HL-60 (cell line): ENCODE results near the gene CD164.
A peak's percentile ranks its signal among the peaks of the same experiment; 100 is the strongest.

ENCODE experiments used
- DNase-seq, 2 experiments: peaks; one replicate each; pipeline ENCODE4 v3.0.0-alpha.2; 2010 to 2020; ENCODE audit warnings: low read depth in 1 of 2, low spot score in 1 of 2
- H3K27ac ChIP-seq: fragments of 250-450 bp; sonication (Bioruptor Pico); replicated peaks from 2 replicates; pipeline ENCODE4 v1.5.1; 2020; ENCODE audit warnings: mild to moderate bottlenecking, moderate library complexity
- H3K27me3 ChIP-seq: fragments of 250-450 bp; sonication (Bioruptor Pico); 2 replicates; pipeline ENCODE4 v1.5.1; 2021; ENCODE audit warnings: mild to moderate bottlenecking, moderate library complexity; ENCODE audit not compliant: insufficient read depth, poor library complexity, severe bottlenecking
- H3K4me3 ChIP-seq: replicated peaks from 2 replicates; pipeline ENCODE4 v1.5.1; 2011; ENCODE audit warnings: mild to moderate bottlenecking, control low read depth, low read length; ENCODE audit not compliant: insufficient read depth
- GABPA ChIP-seq: IDR thresholded peaks from 2 replicates; pipeline ENCODE4 v1.6.1; 2012; ENCODE audit warnings: low read depth
- POLR2AphosphoS5 ChIP-seq: IDR thresholded peaks from 2 replicates; pipeline ENCODE4 v1.6.1; 2012; ENCODE audit warnings: low read depth
- SPI1 ChIP-seq: IDR thresholded peaks from 2 replicates; pipeline ENCODE4 v1.6.1; 2012; ENCODE audit warnings: low read depth, mild to moderate bottlenecking, borderline replicate concordance
- TF ChIP-seq, protein P1 (sequence below): IDR thresholded peaks from 2 replicates; pipeline ENCODE4 v1.6.1; 2012; ENCODE audit warnings: low read depth; ENCODE audit not compliant: insufficient replicate concordance
- TF ChIP-seq, protein P2 (sequence below): IDR thresholded peaks from one replicate; pipeline ENCODE4 v1.5.1; 2011; ENCODE audit warnings: low read length, control low read depth, inconsistent platforms; ENCODE audit not compliant: insufficient read depth

The CD164 gene

DNA sequence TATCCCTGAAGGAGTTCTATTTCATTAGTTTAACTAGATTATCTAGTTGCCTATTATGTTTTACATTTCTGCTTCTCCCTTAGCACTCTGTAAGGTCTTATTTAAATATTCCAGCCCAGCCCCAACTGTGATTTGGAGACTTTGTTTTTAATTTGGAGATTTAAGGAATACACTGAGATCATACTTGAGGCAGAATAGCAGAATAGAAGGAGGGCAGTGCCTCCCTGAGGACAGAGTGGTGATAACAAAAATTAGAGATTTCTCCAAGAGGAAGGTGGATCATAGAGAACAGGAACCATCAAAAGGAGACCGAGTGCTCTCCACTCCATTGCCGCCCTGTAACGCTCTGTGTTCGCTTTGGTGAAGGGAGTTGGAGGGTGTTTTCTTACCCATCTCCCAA, 14.8 kb upstream of the CD164 start:
- Histone ChIP-seq H3K4me3 (no peak overlapping the region), H3K27me3 (no peaks in the 10 kb centered on the region), H3K27ac (no peak overlapping the region)
- TF ChIP-seq POLR2AphosphoS5 (no peak), SPI1 (no peak), GABPA (no peak)
- TF ChIP-seq, protein P1, sequence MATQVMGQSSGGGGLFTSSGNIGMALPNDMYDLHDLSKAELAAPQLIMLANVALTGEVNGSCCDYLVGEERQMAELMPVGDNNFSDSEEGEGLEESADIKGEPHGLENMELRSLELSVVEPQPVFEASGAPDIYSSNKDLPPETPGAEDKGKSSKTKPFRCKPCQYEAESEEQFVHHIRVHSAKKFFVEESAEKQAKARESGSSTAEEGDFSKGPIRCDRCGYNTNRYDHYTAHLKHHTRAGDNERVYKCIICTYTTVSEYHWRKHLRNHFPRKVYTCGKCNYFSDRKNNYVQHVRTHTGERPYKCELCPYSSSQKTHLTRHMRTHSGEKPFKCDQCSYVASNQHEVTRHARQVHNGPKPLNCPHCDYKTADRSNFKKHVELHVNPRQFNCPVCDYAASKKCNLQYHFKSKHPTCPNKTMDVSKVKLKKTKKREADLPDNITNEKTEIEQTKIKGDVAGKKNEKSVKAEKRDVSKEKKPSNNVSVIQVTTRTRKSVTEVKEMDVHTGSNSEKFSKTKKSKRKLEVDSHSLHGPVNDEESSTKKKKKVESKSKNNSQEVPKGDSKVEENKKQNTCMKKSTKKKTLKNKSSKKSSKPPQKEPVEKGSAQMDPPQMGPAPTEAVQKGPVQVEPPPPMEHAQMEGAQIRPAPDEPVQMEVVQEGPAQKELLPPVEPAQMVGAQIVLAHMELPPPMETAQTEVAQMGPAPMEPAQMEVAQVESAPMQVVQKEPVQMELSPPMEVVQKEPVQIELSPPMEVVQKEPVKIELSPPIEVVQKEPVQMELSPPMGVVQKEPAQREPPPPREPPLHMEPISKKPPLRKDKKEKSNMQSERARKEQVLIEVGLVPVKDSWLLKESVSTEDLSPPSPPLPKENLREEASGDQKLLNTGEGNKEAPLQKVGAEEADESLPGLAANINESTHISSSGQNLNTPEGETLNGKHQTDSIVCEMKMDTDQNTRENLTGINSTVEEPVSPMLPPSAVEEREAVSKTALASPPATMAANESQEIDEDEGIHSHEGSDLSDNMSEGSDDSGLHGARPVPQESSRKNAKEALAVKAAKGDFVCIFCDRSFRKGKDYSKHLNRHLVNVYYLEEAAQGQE, result no peak
- TF ChIP-seq, protein P2, sequence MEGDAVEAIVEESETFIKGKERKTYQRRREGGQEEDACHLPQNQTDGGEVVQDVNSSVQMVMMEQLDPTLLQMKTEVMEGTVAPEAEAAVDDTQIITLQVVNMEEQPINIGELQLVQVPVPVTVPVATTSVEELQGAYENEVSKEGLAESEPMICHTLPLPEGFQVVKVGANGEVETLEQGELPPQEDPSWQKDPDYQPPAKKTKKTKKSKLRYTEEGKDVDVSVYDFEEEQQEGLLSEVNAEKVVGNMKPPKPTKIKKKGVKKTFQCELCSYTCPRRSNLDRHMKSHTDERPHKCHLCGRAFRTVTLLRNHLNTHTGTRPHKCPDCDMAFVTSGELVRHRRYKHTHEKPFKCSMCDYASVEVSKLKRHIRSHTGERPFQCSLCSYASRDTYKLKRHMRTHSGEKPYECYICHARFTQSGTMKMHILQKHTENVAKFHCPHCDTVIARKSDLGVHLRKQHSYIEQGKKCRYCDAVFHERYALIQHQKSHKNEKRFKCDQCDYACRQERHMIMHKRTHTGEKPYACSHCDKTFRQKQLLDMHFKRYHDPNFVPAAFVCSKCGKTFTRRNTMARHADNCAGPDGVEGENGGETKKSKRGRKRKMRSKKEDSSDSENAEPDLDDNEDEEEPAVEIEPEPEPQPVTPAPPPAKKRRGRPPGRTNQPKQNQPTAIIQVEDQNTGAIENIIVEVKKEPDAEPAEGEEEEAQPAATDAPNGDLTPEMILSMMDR, result no peak
- peak in 1 of 2 experiments; percentile 16 for DNase-seq

DNA sequence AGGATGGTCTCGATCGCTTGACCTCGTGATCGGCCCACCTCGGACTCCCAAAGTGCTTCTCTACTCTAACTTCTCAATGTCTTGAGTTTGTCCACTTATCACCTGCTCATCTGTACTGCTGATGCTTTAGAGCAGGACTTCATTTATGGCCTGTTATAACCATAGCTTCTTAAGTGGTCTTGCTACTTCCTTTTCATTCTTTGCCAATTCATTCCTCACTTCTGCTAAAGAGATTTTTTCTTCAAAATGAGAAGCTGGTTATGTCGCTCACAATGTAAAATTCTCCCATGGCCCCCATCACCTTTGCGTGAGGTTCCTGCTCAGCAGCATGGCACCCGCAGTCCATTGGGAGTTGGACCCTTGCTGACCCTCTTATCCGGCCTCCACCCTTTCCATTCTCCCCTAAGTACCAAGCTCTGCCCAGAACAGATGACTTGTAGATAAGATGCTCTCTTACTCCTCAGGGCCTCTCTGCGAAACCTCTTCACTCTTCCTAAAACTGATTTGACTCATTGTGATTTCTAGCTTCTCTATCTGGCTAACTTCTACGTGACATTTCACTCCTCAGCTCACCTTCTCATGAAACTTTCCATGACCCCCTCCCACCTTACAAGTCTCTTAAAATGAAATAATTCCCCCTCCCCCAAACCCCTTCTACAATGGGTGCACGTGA, 13.9 kb upstream of the CD164 start:
- Histone ChIP-seq H3K27me3 (no peaks in the 10 kb centered on the region), H3K27ac (no peak overlapping the region), H3K4me3 (no peak overlapping the region)
- TF ChIP-seq GABPA (no peak), SPI1 (no peak), POLR2AphosphoS5 (no peak)
- TF ChIP-seq, protein P2, result no peak
- TF ChIP-seq, protein P1, result no peak
- DNase-seq, result no peak

DNA sequence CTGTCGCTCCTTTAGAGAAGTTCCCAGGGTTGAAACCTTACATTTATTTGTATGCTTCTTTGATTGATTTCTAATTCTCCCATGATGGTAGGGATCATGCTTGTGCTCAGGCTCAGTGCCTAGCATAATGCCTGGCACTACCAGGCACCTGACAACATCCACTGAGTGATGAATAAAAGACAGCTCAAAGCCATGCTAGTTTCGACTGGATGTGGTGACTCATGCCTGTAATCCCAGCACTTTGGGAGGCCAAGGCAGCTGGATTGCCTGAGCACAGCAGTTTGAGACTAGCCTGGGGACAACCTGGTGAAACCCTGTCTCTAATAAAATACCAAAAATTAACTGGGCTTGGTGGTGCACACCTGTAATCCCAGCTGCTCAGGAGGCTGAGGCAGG, 11.6 kb upstream of the CD164 start:
- Histone ChIP-seq H3K27me3 (no peaks in the 10 kb centered on the region), H3K4me3 (no peak overlapping the region), H3K27ac (no peak overlapping the region)
- TF ChIP-seq, protein P2, result no peak
- TF ChIP-seq SPI1 (no peak), POLR2AphosphoS5 (no peak), GABPA (no peak)
- TF ChIP-seq, protein P1, result no peak
- DNase-seq, result no peak
